Heart right ventricle (tissue), 16 donors: ENCODE measurements around the gene CIITA. TPM values are rescaled to one million over a fixed set of nuclear protein-coding genes. Genes with fewer than 3 reads are reported as not detected.

Experiments used
- ATAC-seq, 8 donors: fragments of 200-7000 bp; cut with Tn5 transposase; one replicate each; pipeline ENCODE4 v1.9.1; 2020; ENCODE audit warnings: mild to moderate bottlenecking in 8 of 8, moderate library complexity in 8 of 8, moderate number of reproducible peaks in 1 of 8
- DNase-seq, 2 donors: peaks; one replicate each; pipeline ENCODE4 v3.0.0-alpha.2; 2020
- H3K27ac ChIP-seq, 10 donors: fragments of 200-600 bp; sonication (generic) in 2 of 10; one replicate each; pipeline versions ENCODE4 v1.5.0 to v1.8.0; 2020 to 2022; ENCODE audit warnings: mild to moderate bottlenecking in 3 of 10
- H3K27me3 ChIP-seq, 7 donors: fragments of 200-600 bp; one replicate each; pipeline ENCODE4 v1.8.0; 2021 to 2022; ENCODE audit warnings: mild to moderate bottlenecking in 2 of 7
- H3K36me3 ChIP-seq, 9 donors: fragments of 200-600 bp; sonication (generic) in 1 of 9; one replicate each; pipeline versions ENCODE4 v1.5.0 to v1.8.0; 2020 to 2022; ENCODE audit warnings: mild to moderate bottlenecking in 2 of 9
- H3K4me1 ChIP-seq, 9 donors: fragments of 200-600 bp; sonication (generic) in 1 of 9; one replicate each; pipeline versions ENCODE4 v1.5.0 to v1.8.0; 2020 to 2022; ENCODE audit warnings: mild to moderate bottlenecking in 4 of 9
- H3K4me3 ChIP-seq, 10 donors: fragments of 200-600 bp; sonication (generic) in 2 of 10; one replicate each; pipeline versions ENCODE4 v1.5.0 to v1.8.0; 2020 to 2022; ENCODE audit warnings: mild to moderate bottlenecking in 7 of 10, moderate library complexity in 2 of 10
- H3K9me3 ChIP-seq, 11 donors: fragments of 200-600 bp in 10 of 11; sonication (generic) in 2 of 11; one replicate each; pipeline versions ENCODE4 v1.5.0 to v1.8.0; 2013 to 2022; ENCODE audit warnings: mild to moderate bottlenecking in 2 of 11, control low read depth in 1 of 11, moderate library complexity in 1 of 11
- WGBS, 2 donors: extraction: QIAGEN DNeasy Blood & Tissue Kit; methylation state at CpG; one replicate each; pipeline ENCODE4 v1.1.7; 2013; ENCODE audit warnings: inconsistent platforms in 1 of 2; 5-methylcytosine and 5-hydroxymethylcytosine counted together
- intact Hi-C, 10 donors: fragments of 100-400 bp; cut with DNase I; formaldehyde crosslinking; loops; one replicate each; pipeline versions ENCODE4 v1.11.1 to v1.14.2; 2022
- polyA plus RNA-seq, 2 donors: library from polyadenylated mRNA; stranded (reverse); fragments of 200-250 nt; gene quantifications; one replicate each; pipeline ENCODE4 v1.2.3, GENCODE V29; 2013
- total RNA-seq, 10 donors: library from RNA; stranded (reverse); fragmentation: NEBNext Ultra II Directional in 3 of 10; extraction: Animal tissue kit (Norgen Biotek cat#: 25700) in 3 of 10; gene quantifications; one replicate each; pipeline versions ENCODE4 v1.2.1 to v1.2.4, GENCODE V29; 2021 to 2023
- TF ChIP-seq, protein P1 (sequence below), 9 donors: fragments of 200-600 bp; sonication (generic) in 2 of 9; IDR thresholded peaks; one replicate each; pipeline versions ENCODE4 v1.5.0 to v1.8.0; 2021 to 2022; ENCODE audit warnings: antibody characterized with exemption in 9 of 9, mild to moderate bottlenecking in 5 of 9, moderate library complexity in 1 of 9
- donor health status: Arrhythmogenic right ventricular cardiomyopathy.
- donor health status: ischemic (EF 13 %, LVEDD 7.1; RV severe dilation, severe dysfunction).
- donor health status: healthy with polysubstance abuse.
- donor health status: DM: no; HTN: yes; CAD: no.
- donor health status: DM: no; HTN: no; CAD: no.
- donor health status: ischemic (EF 25% LVEDD 6.9; RV normal size, moderate dysfunction).
- donor health status: ischemic (EF 25% LVEDD 5.7; RV mildly dilated, moderate dysfunction).
- donor health status: healthy.
- donor health status: DM: yes; HTN: yes; CAD: no.
- donor health status: Ischemic cardiomyopathy.
- donor health status: ischemic (EF 35%, LVEDD 5.7; RV mildly dilated, moderate dysfunction).
- donor health status: nonischemic (EF 11% LVEDD 7.7; RV severe dilation, severe dysfunction).
- donor health status: DM: yes; HTN: yes; CAD: no.
- donor health status: PGD.
- donor health status: ischemic (EF 29% LVEDD 5.4; RV normal size, mild dysfunction).
- donor health status: nonischemic (EF 23%, LVEDD 6.1; RV moderate dilation, normal function).

Gene CIITA
- total and polyA plus RNA-seq, 12 donors = 2.1 to 50.8 (median 8.7) TPM

DNA sequence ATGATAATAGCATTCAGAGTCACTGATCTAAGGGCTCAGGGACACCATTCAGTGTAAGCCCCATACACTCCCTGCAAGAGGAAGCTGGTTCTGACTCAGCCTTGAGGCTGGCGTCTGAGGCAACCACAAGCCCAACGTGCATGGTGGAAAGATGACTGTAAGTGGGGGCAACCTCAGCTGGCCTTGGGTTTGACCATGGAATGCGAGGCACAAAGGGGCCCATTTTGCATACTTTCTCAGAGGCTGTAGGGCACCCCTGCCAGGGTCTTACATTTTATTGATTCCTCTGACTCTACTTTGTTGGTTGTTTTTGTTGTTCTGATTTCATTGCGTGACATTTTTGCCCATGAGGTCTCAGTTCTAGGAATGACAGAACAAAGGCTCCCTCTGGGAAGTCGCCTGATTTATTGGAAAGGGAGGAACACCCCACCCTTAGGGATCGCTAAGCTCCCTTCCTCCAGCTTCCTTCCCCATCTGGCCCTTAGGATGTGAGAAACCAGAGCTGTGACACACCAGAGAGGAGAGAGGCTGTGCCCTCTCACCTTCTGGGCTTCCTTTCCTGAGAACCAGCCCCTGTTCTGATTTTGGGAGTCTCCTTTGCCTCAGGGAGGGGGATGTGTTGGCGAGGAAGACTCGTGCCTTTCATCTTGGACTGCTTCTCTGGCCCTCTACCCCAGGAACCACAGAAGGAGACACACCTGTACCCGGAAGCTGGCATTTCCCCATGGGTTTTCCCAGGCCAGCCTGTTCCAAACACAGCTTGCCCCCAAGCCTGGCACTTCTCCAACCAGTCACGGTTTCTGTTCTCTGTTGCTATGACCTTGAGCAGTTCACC lies 5.6 kb upstream of the CIITA start:
- H3K27ac ChIP-seq = peak overlapping the region in 9 of 10 donors; percentile 27 to 90 (median 65)
- TF ChIP-seq, protein P1, sequence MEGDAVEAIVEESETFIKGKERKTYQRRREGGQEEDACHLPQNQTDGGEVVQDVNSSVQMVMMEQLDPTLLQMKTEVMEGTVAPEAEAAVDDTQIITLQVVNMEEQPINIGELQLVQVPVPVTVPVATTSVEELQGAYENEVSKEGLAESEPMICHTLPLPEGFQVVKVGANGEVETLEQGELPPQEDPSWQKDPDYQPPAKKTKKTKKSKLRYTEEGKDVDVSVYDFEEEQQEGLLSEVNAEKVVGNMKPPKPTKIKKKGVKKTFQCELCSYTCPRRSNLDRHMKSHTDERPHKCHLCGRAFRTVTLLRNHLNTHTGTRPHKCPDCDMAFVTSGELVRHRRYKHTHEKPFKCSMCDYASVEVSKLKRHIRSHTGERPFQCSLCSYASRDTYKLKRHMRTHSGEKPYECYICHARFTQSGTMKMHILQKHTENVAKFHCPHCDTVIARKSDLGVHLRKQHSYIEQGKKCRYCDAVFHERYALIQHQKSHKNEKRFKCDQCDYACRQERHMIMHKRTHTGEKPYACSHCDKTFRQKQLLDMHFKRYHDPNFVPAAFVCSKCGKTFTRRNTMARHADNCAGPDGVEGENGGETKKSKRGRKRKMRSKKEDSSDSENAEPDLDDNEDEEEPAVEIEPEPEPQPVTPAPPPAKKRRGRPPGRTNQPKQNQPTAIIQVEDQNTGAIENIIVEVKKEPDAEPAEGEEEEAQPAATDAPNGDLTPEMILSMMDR (IDR thresholded peaks at IDR 0.05) = no peak
- intact Hi-C loops = loop anchor here in 3 of 10 donors (5.0 kb wide), 2 partner anchors 39 to 44 kb away; no protein-coding TSS in a partner anchor
- no peaks in the 10 kb centered on the region for H3K36me3 ChIP-seq
- peak; percentile 24 to 40 for DNase-seq
- peak; percentile 30 to 76 (median 66) for ATAC-seq
- peaks cover 0 to 75% (median 49%) of the 10 kb centered on the region in 9 donors for H3K4me1 ChIP-seq
- peaks cover 0 to 16% (median 0%) of the 10 kb centered on the region in 7 donors for H3K27me3 ChIP-seq
- 32 to 44% methylated on average over 10 of the region's 10 CpGs for WGBS, 2 donors
- H3K9me3 ChIP-seq = no peaks in the 10 kb centered on the region
- H3K4me3 ChIP-seq = peak overlapping the region in 1 of 10 donors; percentile 16

DNA sequence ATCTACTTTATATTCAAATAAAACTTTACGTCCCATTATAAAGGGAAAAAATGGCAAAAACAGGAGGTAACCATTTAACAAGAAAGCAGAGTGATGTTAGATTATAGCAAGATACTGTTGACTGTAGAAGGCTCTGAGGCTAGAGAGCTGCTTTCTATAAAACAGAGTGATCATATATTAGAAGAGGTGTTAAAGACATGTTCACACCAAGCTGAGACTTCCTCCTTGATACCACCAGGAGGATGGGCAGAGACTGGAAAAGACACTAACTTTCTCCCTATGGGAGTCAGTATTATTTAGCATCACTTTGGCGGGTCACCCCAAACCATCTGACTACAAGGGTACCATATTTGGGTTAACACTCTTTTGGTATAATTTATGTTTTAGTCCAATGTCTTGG lies 687 bp upstream of the CIITA start:
- DNase-seq (no peak), ATAC-seq (no peak)
- TF ChIP-seq, protein P1 (IDR thresholded peaks at IDR 0.05) = no peak
- intact Hi-C loops = loop anchor here in 2 of 10 donors (5.0 kb wide), 2 partner anchors 41 to 49 kb away; no protein-coding TSS in a partner anchor
- peak overlapping the region in 3 of 10 donors; percentile 14 to 88 (median 15) for H3K27ac ChIP-seq
- H3K4me1 ChIP-seq = peaks cover 4 to 69% (median 22%) of the 10 kb centered on the region in 9 donors
- no peaks in the 10 kb centered on the region for H3K36me3 ChIP-seq
- WGBS, 2 donors = 91 to 98% methylated on average over 2 of the region's 2 CpGs
- H3K27me3 ChIP-seq = peaks cover 0 to 39% (median 20%) of the 10 kb centered on the region in 7 donors
- H3K4me3 ChIP-seq = peak overlapping the region in 1 of 10 donors; percentile 27
- no peaks in the 10 kb centered on the region for H3K9me3 ChIP-seq

DNA sequence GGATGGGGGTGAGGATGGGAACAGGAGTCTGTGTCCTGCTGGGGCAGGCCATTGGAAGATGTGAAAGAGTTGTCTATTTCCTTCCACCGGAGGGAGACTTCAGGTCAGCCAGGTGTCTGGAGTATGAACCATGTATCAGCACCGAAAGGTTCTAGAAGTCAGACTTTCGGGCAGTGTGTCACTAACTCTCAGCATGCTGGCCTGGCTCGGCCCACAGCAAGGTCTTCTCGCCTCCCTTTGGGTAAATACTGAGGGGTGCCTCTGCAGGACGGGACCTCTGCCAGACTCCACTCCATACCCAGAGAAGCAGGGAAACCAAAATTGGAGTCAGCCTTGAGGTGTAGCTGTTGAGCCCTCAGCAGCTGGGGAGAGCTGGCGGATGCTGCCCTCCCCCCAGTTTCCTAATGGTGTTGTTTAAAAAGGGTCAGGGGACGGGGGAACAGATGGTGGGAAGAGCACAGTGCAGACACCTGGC lies 507 bp downstream of the CIITA start:
- H3K4me1 ChIP-seq = peaks cover 4 to 69% (median 22%) of the 10 kb centered on the region in 9 donors
- DNase-seq (no peak), ATAC-seq (no peak)
- no peaks in the 10 kb centered on the region for H3K9me3 ChIP-seq
- H3K27me3 ChIP-seq = peaks cover 0 to 39% (median 20%) of the 10 kb centered on the region in 7 donors
- TF ChIP-seq, protein P1 (IDR thresholded peaks at IDR 0.05) = no peak
- H3K36me3 ChIP-seq = peaks cover 0 to under 1% (median 0%) of the 10 kb centered on the region in 9 donors
- peak overlapping the region in 6 of 10 donors; percentile 20 to 88 (median 62) for H3K27ac ChIP-seq
- intact Hi-C loops = loop anchor here in 2 of 10 donors (5.0 kb wide), 2 partner anchors 40 to 50 kb away; no protein-coding TSS in a partner anchor
- 75 to 80% methylated on average over 8 of the region's 8 CpGs for WGBS, 2 donors
- peak overlapping the region in 6 of 10 donors; percentile 71 to 80 (median 73) for H3K4me3 ChIP-seq

DNA sequence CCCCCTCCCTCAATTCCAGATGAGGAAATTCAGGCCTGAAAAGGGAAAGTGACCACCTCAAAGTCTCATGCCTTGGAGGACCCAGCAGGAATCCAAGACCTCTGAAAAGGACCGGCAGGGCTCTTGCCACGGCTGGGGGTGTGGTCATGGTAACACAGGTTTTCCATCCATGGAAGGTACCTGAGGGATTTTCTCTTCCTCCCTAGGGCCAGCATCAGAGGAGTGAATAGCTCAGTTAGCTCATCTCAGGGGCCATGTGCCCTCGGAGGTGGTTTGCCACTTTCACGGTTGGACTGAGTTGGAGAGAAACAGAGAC lies 1.3 kb downstream of the CIITA start:
- H3K9me3 ChIP-seq = no peaks in the 10 kb centered on the region
- peak overlapping the region in 9 of 10 donors; percentile 53 to 88 (median 79) for H3K27ac ChIP-seq
- intact Hi-C loops = loop anchor here in 2 of 10 donors (5.0 kb wide), 2 partner anchors 39 to 51 kb away; no protein-coding TSS in a partner anchor
- H3K4me1 ChIP-seq = peaks cover 4 to 75% (median 22%) of the 10 kb centered on the region in 9 donors
- H3K4me3 ChIP-seq = peak overlapping the region; percentile 26 to 80 (median 72)
- no peak for DNase-seq
- 28 to 39% methylated on average over 4 of the region's 4 CpGs for WGBS, 2 donors
- no peak for ATAC-seq
- peaks cover 0 to 39% (median 20%) of the 10 kb centered on the region in 7 donors for H3K27me3 ChIP-seq
- peaks cover 0 to 8% (median 0%) of the 10 kb centered on the region in 9 donors for H3K36me3 ChIP-seq
- TF ChIP-seq, protein P1 (IDR thresholded peaks at IDR 0.05) = no peak
